ENCODE results near the gene PPIP5K2. TPM values are rescaled to one million over a fixed set of nuclear protein-coding genes. Genes with fewer than 3 reads are reported as not detected.

The PPIP5K2 gene
- polyA plus RNA-seq, 1 experiment = 75.9 TPM

DNA sequence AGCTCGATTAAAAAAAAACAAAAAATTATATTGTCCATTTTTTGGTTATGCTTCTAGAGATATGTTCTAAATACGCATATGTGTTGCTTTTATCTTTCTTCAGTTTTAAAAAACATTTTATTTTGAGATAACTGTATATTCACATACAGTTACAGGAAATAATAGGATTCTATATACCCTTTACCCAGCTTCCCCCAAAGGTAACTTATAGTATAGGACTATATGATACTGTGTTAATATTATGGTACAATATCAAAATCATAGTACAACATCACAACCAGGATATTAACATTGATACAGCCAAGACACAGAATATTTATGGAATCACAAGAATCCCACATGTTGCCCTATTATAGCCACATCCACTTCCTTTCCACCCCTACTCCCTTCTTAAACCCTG, 129.0 kb downstream of the PPIP5K2 start:
- Histone ChIP-seq H3K27ac (ENCODE audit: low read depth, low read length) (no peak overlapping the region), H3K27me3 (ENCODE audit: control insufficient read depth, insufficient read depth, low read length) (no peaks in the 10 kb centered on the region), H3K4me3 (ENCODE audit: low read depth, low read length) (no peak overlapping the region), H3K9me3 (ENCODE audit: control insufficient read depth, insufficient read depth, low read length) (no peaks in the 10 kb centered on the region)
- TF ChIP-seq, protein P1, sequence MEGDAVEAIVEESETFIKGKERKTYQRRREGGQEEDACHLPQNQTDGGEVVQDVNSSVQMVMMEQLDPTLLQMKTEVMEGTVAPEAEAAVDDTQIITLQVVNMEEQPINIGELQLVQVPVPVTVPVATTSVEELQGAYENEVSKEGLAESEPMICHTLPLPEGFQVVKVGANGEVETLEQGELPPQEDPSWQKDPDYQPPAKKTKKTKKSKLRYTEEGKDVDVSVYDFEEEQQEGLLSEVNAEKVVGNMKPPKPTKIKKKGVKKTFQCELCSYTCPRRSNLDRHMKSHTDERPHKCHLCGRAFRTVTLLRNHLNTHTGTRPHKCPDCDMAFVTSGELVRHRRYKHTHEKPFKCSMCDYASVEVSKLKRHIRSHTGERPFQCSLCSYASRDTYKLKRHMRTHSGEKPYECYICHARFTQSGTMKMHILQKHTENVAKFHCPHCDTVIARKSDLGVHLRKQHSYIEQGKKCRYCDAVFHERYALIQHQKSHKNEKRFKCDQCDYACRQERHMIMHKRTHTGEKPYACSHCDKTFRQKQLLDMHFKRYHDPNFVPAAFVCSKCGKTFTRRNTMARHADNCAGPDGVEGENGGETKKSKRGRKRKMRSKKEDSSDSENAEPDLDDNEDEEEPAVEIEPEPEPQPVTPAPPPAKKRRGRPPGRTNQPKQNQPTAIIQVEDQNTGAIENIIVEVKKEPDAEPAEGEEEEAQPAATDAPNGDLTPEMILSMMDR (IDR thresholded peaks at IDR 0.05; ENCODE audit: low read depth, low read length) = no peak
- POLR2A ChIA-PET = no interaction called here
- CTCF ChIA-PET = no interaction called here
- DNase-seq (ENCODE audit: low read depth, low spot score) = no peak

DNA sequence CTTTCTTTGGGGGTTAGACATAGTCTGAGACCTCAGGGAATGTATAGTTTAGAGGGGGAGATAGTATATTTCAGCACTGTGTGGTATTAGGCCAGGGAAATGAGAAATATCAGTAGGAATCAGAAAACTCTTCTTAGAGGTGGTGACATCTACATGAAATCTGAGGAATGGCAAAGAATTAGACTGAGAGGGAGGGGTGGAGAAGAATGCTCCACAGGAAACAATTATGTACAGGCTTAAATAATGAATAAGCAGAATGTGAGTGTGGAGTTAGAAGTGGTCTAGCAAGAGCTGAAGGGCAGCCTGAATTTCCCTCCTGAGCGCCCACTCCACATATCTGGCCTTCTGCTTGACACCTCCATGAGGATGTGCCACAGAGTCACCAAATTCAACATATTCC, 134.8 kb downstream of the PPIP5K2 start:
- ChIA-PET CTCF (interaction anchor here (0.7 to 2.8 kb wide), 3 partner anchors 12 to 23 kb away, joined by 3 to 9 read pairs (median 3); no protein-coding TSS in a partner anchor), POLR2A (no interaction called here)
- no peak for DNase-seq (ENCODE audit: low read depth, low spot score)
- Histone ChIP-seq H3K9me3 (ENCODE audit: control insufficient read depth, insufficient read depth, low read length) (no peaks in the 10 kb centered on the region; the same call in 1 of the 2 replicates), H3K27me3 (ENCODE audit: control insufficient read depth, insufficient read depth, low read length) (no peaks in the 10 kb centered on the region), H3K27ac (ENCODE audit: low read depth, low read length) (no peak overlapping the region), H3K4me3 (ENCODE audit: low read depth, low read length) (no peak overlapping the region)
- TF ChIP-seq, protein P1 (IDR thresholded peaks at IDR 0.05; ENCODE audit: low read depth, low read length) = no peak

DNA sequence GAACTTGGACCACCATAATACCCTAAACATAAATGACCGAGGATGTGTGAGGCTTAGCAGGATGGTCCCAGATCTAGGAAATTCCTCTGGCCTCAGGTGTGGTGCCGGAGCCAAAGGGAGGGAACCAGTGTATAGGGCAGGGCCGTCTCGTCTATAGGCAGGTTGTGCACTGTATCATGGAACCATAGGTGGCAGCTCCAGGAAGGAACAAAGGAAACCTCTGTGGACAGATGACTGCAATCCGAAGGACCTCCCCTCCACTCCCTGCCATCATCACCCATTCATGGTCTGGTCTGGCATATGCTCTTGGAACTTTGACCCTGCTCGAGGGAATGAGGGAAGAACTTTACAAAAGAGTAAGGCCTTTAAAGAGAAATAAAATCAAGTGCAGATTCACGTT, 135.6 kb downstream of the PPIP5K2 start:
- no peak overlapping the region for H3K4me3 ChIP-seq (ENCODE audit: low read depth, low read length)
- DNase-seq (ENCODE audit: low read depth, low spot score) = no peak
- POLR2A ChIA-PET = no interaction called here
- H3K9me3 ChIP-seq (ENCODE audit: control insufficient read depth, insufficient read depth, low read length) = no peaks in the 10 kb centered on the region; the same call in 1 of the 2 replicates
- no peak overlapping the region for H3K27ac ChIP-seq (ENCODE audit: low read depth, low read length)
- no peaks in the 10 kb centered on the region for H3K27me3 ChIP-seq (ENCODE audit: control insufficient read depth, insufficient read depth, low read length)
- TF ChIP-seq, protein P1 (IDR thresholded peaks at IDR 0.05; ENCODE audit: low read depth, low read length) = no peak
- CTCF ChIA-PET = interaction anchor here (1.1 to 4.7 kb wide), 5 partner anchors 9 to 220 kb away, joined by 3 to 35 read pairs (median 5); no protein-coding TSS in a partner anchor

DNA sequence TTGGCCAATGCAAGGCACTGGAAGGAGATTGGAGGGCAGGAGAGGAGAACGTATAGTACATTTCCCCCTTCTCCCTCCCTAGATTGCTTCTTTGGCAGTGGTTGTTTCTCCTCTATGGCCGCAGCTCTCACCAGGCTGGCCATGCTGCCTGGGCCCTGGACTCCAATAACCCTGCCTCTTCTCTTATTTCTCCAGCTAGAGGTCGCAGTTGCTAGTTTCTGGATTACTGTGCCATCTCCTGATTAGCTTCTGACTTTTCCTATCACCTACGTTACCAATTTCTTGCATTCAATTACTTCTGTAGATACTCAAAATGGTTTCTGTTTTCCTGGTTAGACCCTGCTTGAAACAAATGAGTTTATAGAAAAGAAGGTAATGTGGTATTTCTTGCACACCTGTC, 136.1 kb downstream of the PPIP5K2 start:
- no peak for DNase-seq (ENCODE audit: low read depth, low spot score)
- no peak overlapping the region for H3K4me3 ChIP-seq (ENCODE audit: low read depth, low read length)
- H3K9me3 ChIP-seq (ENCODE audit: control insufficient read depth, insufficient read depth, low read length) = no peaks in the 10 kb centered on the region; the same call in 1 of the 2 replicates
- TF ChIP-seq, protein P1 (IDR thresholded peaks at IDR 0.05; ENCODE audit: low read depth, low read length) = peak; percentile 27
- H3K27me3 ChIP-seq (ENCODE audit: control insufficient read depth, insufficient read depth, low read length) = no peaks in the 10 kb centered on the region
- ChIA-PET POLR2A (no interaction called here), CTCF (interaction anchor here (1.1 to 4.7 kb wide), 6 partner anchors 9 to 220 kb away, joined by 3 to 35 read pairs (median 5); no protein-coding TSS in a partner anchor)
- no peak overlapping the region for H3K27ac ChIP-seq (ENCODE audit: low read depth, low read length)

DNA sequence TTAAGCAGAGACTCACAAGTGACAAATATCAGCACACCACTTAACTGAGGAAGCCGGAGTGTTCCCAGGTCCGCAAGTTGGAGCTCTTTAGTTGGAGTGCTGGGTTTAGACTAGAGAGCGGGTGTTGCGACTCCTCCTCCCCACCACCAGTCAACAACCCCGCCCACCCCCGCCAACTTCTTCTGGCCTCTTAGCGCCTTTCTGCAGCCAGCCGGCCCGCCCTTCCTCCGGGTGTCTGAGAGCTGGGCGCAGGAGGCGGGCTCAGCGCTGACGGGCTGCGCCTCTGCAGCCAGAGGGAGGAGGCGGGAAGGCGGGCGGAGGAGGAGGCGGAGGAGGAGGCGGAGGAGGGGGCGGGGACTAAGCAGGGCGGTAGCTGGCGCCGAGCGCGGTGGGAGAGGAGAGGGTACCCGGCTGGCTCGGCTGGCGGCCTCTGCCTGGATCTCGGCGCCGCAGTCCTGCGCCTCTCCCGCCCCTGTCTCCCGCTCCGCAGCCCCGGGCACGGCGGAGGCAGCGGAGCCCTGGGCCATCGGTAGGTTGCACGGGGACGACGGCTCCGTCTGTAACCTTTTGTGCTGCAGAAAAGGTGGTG, 138.4 kb downstream of the PPIP5K2 start, which contains the start of gene MACIR:
Gene MACIR (plus strand): TSS at position 396 of the 589 bp plus-strand sequence. CDS start 17,157 bp downstream, outside the sequence.
- TF ChIP-seq, protein P1 (IDR thresholded peaks at IDR 0.05; ENCODE audit: low read depth, low read length) = no peak
- ChIA-PET POLR2A (interaction anchor here (0.6 to 1.4 kb wide), 9 partner anchors 14 to 422 kb away, joined by 3 to 8 read pairs (median 3); partner anchors contain the start of genes GIN1 and PPIP5K2), CTCF (interaction anchor here (0.6 to 4.7 kb wide), 15 partner anchors 12 to 299 kb away, joined by 3 to 35 read pairs (median 3); no protein-coding TSS in a partner anchor)
- Histone ChIP-seq H3K27me3 (ENCODE audit: control insufficient read depth, insufficient read depth, low read length) (no peaks in the 10 kb centered on the region), H3K9me3 (ENCODE audit: control insufficient read depth, insufficient read depth, low read length) (no peaks in the 10 kb centered on the region; the same call in 1 of the 2 replicates), H3K4me3 (ENCODE audit: low read depth, low read length) (peak within 1 kb of the TSS; percentile 89), H3K27ac (ENCODE audit: low read depth, low read length) (no peak within 1 kb of the TSS)
- DNase-seq (ENCODE audit: low read depth, low spot score) = peak; percentile 94

Data from AG04450 (cell line).